DND-41 (cell line): ENCODE data around the gene GPR176.

Experiments
- ATAC-seq: fragments of 200-7000 bp; cut with Tn5 transposase; 3 replicates; pipeline ENCODE4 v1.9.1; 2021; ENCODE audit warnings: low read depth; ENCODE audit not compliant: insufficient read depth
- DNase-seq: peaks from one replicate; pipeline ENCODE4 v3.0.0-alpha.2; 2020
- H2AFZ ChIP-seq: 2 replicates; pipeline ENCODE4 v1.6.0; 2012; ENCODE audit warnings: low read depth, low read length
- H3K27ac ChIP-seq: 2 replicates; pipeline ENCODE4 v1.5.1; 2012; ENCODE audit warnings: low read length, inconsistent platforms
- H3K27me3 ChIP-seq: fragments of 200-600 bp; sonication (generic); 2 replicates; pipeline ENCODE4 v1.6.0; 2012; ENCODE audit warnings: low read length, mild to moderate bottlenecking, inconsistent platforms; ENCODE audit not compliant: insufficient read depth, poor library complexity
- H3K36me3 ChIP-seq: 2 replicates; pipeline ENCODE4 v1.5.1; 2012; ENCODE audit warnings: low read length, inconsistent platforms; ENCODE audit not compliant: insufficient read depth
- H3K4me1 ChIP-seq: 2 replicates; pipeline ENCODE4 v1.5.1; 2012; ENCODE audit warnings: mild to moderate bottlenecking, low read length; ENCODE audit not compliant: insufficient read depth
- H3K4me2 ChIP-seq: 2 replicates; pipeline ENCODE4 v1.6.0; 2012; ENCODE audit warnings: mild to moderate bottlenecking, moderate library complexity, low read length, inconsistent platforms; ENCODE audit not compliant: insufficient read depth
- H3K4me3 ChIP-seq, 2 experiments: fragments of 200-600 bp in 1 of 2; shearing (Covaris generic) in 1 of 2; 2 replicates each; pipeline ENCODE4 v1.5.1; 2012 to 2016; ENCODE audit warnings: inconsistent platforms in 2 of 2, low read length in 2 of 2, mild to moderate bottlenecking in 2 of 2, low read depth in 1 of 2, moderate library complexity in 1 of 2
- H3K79me2 ChIP-seq: 2 replicates; pipeline ENCODE4 v1.6.0; 2012; ENCODE audit warnings: low read length, inconsistent platforms; ENCODE audit not compliant: insufficient read depth
- H3K9ac ChIP-seq: 2 replicates; pipeline ENCODE4 v1.6.0; 2012; ENCODE audit warnings: low read depth, mild to moderate bottlenecking, inconsistent platforms, low read length, moderate library complexity
- H3K9me3 ChIP-seq: 2 replicates; pipeline ENCODE4 v1.5.1; 2012; ENCODE audit warnings: low read length, moderate library complexity, mild to moderate bottlenecking, inconsistent platforms; ENCODE audit not compliant: insufficient read depth, severe bottlenecking
- H4K20me1 ChIP-seq: 2 replicates; pipeline ENCODE4 v1.6.0; 2012; ENCODE audit warnings: low read length; ENCODE audit not compliant: insufficient read depth
- CTCF ChIP-seq: IDR thresholded peaks from 2 replicates; pipeline ENCODE4 v1.5.1; 2012; ENCODE audit warnings: borderline replicate concordance, low read length, moderate library complexity, mild to moderate bottlenecking; ENCODE audit not compliant: poor library complexity, severe bottlenecking; ENCODE audit errors: extremely low read depth
- EZH2 ChIP-seq: IDR thresholded peaks from 3 replicates; pipeline ENCODE4 v1.6.1; 2012; ENCODE audit warnings: borderline replicate concordance, low read depth, mild to moderate bottlenecking, moderate library complexity, low read length, inconsistent platforms; ENCODE audit not compliant: severe bottlenecking

GPR176 gene

GRCh38 chr15:39966521-39966920, 46.5 kb upstream of the GPR176 start:
- TF ChIP-seq CTCF (no peak), EZH2 (no peak)
- no peak overlapping the region for H3K4me3 ChIP-seq
- no peaks in the 10 kb centered on the region for H3K9me3 ChIP-seq
- no peak overlapping the region for H3K27ac ChIP-seq
- no peak overlapping the region for H2AFZ ChIP-seq
- no peak for ATAC-seq
- no peaks in the 10 kb centered on the region for H4K20me1 ChIP-seq
- peaks cover 43% of the 10 kb centered on the region for H3K36me3 ChIP-seq
- H3K27me3 ChIP-seq = no peaks in the 10 kb centered on the region
- no peaks in the 10 kb centered on the region for H3K4me1 ChIP-seq
- DNase-seq = no peak
- no peaks in the 10 kb centered on the region for H3K79me2 ChIP-seq
- H3K4me2 ChIP-seq = no peak overlapping the region
- no peak overlapping the region for H3K9ac ChIP-seq

GRCh38 chr15:39963786-39964185, 43.7 kb upstream of the GPR176 start:
- Histone ChIP-seq H2AFZ (no peak overlapping the region), H3K4me3 (no peak overlapping the region), H3K4me1 (no peaks in the 10 kb centered on the region), H3K79me2 (no peaks in the 10 kb centered on the region), H3K9ac (no peak overlapping the region), H3K4me2 (no peak overlapping the region), H3K36me3 (peaks cover 54% of the 10 kb centered on the region), H4K20me1 (no peaks in the 10 kb centered on the region), H3K27me3 (no peaks in the 10 kb centered on the region), H3K9me3 (no peaks in the 10 kb centered on the region), H3K27ac (no peak overlapping the region)
- no peak for DNase-seq
- no peak for TF ChIP-seq CTCF
- TF ChIP-seq EZH2 = no peak
- ATAC-seq = no peak

GRCh38 chr15:39961051-39961450, 41.0 kb upstream of the GPR176 start:
- H3K4me1 ChIP-seq = no peaks in the 10 kb centered on the region
- no peaks in the 10 kb centered on the region for H3K9me3 ChIP-seq
- no peak overlapping the region for H3K9ac ChIP-seq
- DNase-seq = no peak
- no peaks in the 10 kb centered on the region for H3K79me2 ChIP-seq
- no peak overlapping the region for H2AFZ ChIP-seq
- no peak for ATAC-seq
- no peaks in the 10 kb centered on the region for H4K20me1 ChIP-seq
- peaks cover 58% of the 10 kb centered on the region for H3K36me3 ChIP-seq
- no peak overlapping the region for H3K4me2 ChIP-seq
- H3K4me3 ChIP-seq = no peak overlapping the region
- TF ChIP-seq CTCF (no peak), EZH2 (no peak)
- H3K27me3 ChIP-seq = no peaks in the 10 kb centered on the region
- H3K27ac ChIP-seq = no peak overlapping the region

- H3K9me3 ChIP-seq = no peaks in the 10 kb centered on the region
- H3K4me3 ChIP-seq = no peak overlapping the region
- no peaks in the 10 kb centered on the region for H3K4me1 ChIP-seq
- no peaks in the 10 kb centered on the region for H4K20me1 ChIP-seq
- DNase-seq (no peak), ATAC-seq (no peak)
- no peak overlapping the region for H3K9ac ChIP-seq
- no peak overlapping the region for H2AFZ ChIP-seq
- peaks cover 57% of the 10 kb centered on the region for H3K36me3 ChIP-seq
- TF ChIP-seq EZH2 (no peak), CTCF (no peak)
- no peaks in the 10 kb centered on the region for H3K79me2 ChIP-seq
- no peaks in the 10 kb centered on the region for H3K27me3 ChIP-seq
- no peak overlapping the region for H3K4me2 ChIP-seq
- no peak overlapping the region for H3K27ac ChIP-seq
Observed at GRCh38 chr15:39960411-39960810, 40.3 kb upstream of the GPR176 start.
